LNCAP (cell line): ENCODE results near the gene CCDC178.

Experiments
- TF ChIP-seq, protein P1 (sequence below): fragments of 450-650 bp; IDR thresholded peaks from 2 replicates; pipeline ENCODE4 v1.5.1; 2017; ENCODE audit warnings: mild to moderate bottlenecking

The CCDC178 gene

DNA sequence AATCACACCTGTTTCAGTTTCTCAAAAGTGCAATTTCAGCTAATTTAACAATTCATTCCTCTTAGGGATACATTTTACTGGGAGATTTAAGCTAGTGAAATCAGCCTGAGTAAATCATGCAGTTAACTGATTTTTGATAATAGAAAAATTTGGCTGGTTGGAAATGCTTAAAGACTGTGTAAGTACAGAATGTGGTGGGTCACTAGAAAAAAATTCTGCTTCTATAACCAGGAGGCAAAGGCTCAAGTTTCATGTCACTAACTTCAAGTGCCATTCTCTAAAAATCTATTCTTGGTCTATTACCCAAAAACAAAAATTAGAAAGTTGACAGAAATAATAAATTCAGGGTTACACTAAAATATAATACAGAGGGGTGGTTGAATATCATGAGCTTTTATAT, 271.3 kb downstream of the CCDC178 start:
- TF ChIP-seq, protein P1, sequence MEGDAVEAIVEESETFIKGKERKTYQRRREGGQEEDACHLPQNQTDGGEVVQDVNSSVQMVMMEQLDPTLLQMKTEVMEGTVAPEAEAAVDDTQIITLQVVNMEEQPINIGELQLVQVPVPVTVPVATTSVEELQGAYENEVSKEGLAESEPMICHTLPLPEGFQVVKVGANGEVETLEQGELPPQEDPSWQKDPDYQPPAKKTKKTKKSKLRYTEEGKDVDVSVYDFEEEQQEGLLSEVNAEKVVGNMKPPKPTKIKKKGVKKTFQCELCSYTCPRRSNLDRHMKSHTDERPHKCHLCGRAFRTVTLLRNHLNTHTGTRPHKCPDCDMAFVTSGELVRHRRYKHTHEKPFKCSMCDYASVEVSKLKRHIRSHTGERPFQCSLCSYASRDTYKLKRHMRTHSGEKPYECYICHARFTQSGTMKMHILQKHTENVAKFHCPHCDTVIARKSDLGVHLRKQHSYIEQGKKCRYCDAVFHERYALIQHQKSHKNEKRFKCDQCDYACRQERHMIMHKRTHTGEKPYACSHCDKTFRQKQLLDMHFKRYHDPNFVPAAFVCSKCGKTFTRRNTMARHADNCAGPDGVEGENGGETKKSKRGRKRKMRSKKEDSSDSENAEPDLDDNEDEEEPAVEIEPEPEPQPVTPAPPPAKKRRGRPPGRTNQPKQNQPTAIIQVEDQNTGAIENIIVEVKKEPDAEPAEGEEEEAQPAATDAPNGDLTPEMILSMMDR: no peak

DNA sequence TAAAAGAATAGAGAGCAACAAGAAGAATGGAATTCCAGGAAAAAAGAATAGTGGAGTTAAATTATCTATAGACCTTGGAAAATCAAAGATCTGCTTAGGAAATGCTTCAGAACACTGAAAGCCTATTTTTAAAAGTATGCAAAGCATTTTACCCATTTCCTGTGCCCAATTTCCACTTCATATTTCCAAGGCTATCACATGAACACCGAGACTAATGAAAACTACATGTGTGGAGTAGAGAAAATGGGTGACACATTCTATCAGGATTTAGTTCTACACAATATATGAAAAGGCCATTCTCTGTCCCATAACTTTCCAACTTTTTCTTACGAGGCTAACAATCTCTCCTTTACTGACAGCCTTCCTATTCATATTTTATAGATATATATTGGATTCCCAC, 279.4 kb downstream of the CCDC178 start:
- TF ChIP-seq, protein P1: no peak

- TF ChIP-seq, protein P1: no peak
Measured at GRCh38 chr18:33159151-33159550, 281.4 kb downstream of the CCDC178 start.

- TF ChIP-seq, protein P1: no peak
Measured at GRCh38 chr18:33157893-33158292, 282.6 kb downstream of the CCDC178 start.

GRCh38 chr18:33156906-33157470, 283.5 kb downstream of the CCDC178 start:
- TF ChIP-seq, protein P1: no peak

DNA sequence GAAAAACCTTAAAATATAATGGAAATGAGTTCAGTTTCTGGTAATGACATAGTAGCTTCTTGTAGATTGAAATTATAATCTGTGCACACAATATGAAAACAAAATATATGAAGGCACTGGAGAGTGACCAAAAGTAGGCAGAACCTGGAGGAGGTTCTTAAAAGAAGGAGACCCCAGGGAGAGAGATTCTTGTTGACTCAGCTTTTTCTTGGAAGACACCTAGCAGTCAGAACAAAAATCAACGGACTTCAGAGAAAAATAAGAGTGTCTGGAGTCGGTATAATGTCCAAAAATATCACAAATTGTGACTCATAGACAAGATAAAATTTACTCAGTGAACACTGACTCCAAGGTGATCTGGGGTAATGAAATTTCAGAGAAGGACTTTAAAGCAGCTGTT, 286.5 kb downstream of the CCDC178 start:
- TF ChIP-seq, protein P1: no peak

GRCh38 chr18:33152376-33152775, 288.1 kb downstream of the CCDC178 start:
- TF ChIP-seq, protein P1: no peak

GRCh38 chr18:33146014-33146413, 294.5 kb downstream of the CCDC178 start:
- TF ChIP-seq, protein P1: no peak
